Measurements from ENCODE around the gene UBE2D1.

Gene UBE2D1

GRCh38 chr10:58371473-58371872 lies 36.7 kb downstream of the UBE2D1 start:
- no peak overlapping the region for H3K4me3 Mint-ChIP-seq
- DNase-seq = no peak

GRCh38 chr10:58372607-58373441 lies 38.0 kb downstream of the UBE2D1 start:
- no peak overlapping the region for H3K27ac Mint-ChIP-seq
- H3K36me3 Mint-ChIP-seq (ENCODE audit: insufficient read depth) = no peaks in the 10 kb centered on the region
- DNase-seq (no peak), ATAC-seq (replicated peaks) (no peak)
- no peak overlapping the region for H3K4me3 Mint-ChIP-seq
- no peaks in the 10 kb centered on the region for H3K9me3 Mint-ChIP-seq
- H3K27me3 Mint-ChIP-seq = no peaks in the 10 kb centered on the region
- H3K4me1 Mint-ChIP-seq (ENCODE audit: low read depth in 2 of 2) = no peaks in the 10 kb centered on the region

More at GRCh38 chr10:58371473-58371872, 36.7 kb downstream of the UBE2D1 start:
- H3K9me3 Mint-ChIP-seq = no peaks in the 10 kb centered on the region
- no peaks in the 10 kb centered on the region for H3K4me1 Mint-ChIP-seq (ENCODE audit: low read depth in 2 of 2)
- H3K27me3 Mint-ChIP-seq = no peaks in the 10 kb centered on the region
- no peak for ATAC-seq (replicated peaks)
- H3K36me3 Mint-ChIP-seq (ENCODE audit: insufficient read depth) = no peaks in the 10 kb centered on the region
- no peak overlapping the region for H3K27ac Mint-ChIP-seq

DNA sequence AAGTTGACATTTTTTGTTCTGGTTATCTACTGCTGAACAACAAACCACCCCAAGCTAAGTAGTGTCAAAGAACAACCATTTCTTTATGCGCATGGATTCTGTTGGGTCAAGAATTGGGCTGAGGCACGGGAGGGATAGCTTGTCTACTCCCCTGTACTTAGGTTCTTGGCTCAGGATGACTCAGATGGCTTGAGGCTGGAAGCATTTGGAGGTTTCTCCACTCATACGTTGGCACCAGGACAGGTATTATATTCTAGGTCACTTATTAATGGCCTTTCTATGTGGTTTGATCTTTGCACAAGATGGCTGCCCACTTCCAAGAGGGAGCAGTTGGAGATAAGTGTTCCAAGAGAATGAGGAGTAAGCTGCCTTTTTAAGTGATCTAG lies 38.6 kb downstream of the UBE2D1 start:
- DNase-seq (no peak), ATAC-seq (replicated peaks) (no peak)
- H3K27me3 Mint-ChIP-seq = no peaks in the 10 kb centered on the region
- H3K4me1 Mint-ChIP-seq (ENCODE audit: low read depth in 2 of 2) = no peaks in the 10 kb centered on the region
- H3K27ac Mint-ChIP-seq = no peak overlapping the region
- H3K9me3 Mint-ChIP-seq = no peaks in the 10 kb centered on the region
- H3K4me3 Mint-ChIP-seq = no peak overlapping the region
- H3K36me3 Mint-ChIP-seq (ENCODE audit: insufficient read depth) = no peaks in the 10 kb centered on the region

DNA sequence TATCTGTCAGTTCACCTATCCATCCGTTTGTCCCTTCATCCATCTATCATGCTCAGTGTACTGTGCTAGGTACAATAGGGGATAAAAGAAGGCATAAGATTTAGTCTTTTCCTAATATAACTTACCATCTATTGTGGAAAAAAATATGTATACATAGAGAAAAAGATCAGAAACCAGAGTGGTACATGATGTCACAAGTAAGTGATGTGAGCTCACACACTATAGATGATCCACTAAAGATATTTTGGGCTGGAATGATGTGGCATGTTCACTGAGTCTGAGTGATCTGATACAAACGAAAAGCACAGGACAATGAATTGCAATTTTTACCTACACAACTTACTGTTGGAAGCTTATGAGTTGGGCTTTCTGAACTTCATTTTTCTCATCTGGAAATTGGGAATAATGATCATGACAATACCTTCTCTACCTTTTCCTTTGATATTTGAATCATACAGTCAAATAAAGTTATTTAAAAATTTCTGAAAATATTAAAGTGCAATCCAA lies 47.7 kb downstream of the UBE2D1 start:
- DNase-seq (no peak), ATAC-seq (replicated peaks) (no peak)
- Mint-ChIP-seq H3K9me3 (no peaks in the 10 kb centered on the region), H3K27ac (peak overlapping the region in 1 of 2 donors; percentile 19), H3K4me1 (ENCODE audit: low read depth in 2 of 2) (peaks cover 19 to 32% of the 10 kb centered on the region in 2 donors), H3K4me3 (no peak overlapping the region), H3K36me3 (ENCODE audit: insufficient read depth) (peaks cover 19% of the 10 kb centered on the region), H3K27me3 (no peaks in the 10 kb centered on the region)

DNA sequence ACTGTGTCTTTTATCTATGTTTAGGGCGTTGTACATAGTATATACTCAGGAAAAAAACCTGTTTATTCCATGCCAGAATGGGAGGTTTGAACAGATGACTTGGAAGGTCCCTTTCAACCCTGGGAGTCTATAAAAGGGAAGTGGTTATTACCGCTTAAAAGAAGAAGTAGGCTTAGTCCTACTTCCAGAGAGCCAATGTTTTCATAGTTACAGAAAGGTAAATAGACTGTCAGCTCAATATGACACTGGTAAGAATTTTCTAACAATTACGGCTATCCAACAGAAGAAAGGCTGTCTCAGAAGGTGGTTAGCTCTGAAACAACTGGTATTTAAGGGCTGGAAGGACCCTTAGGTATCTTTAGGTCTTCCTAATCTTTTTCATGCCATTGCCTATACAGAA lies 49.3 kb downstream of the UBE2D1 start:
- H3K36me3 Mint-ChIP-seq (ENCODE audit: insufficient read depth) = peaks cover 33% of the 10 kb centered on the region
- peak overlapping the region; percentile 98 to 99 for H3K4me3 Mint-ChIP-seq
- DNase-seq (peak in 1 of 3 experiments; percentile 1), ATAC-seq (replicated peaks) (peak; percentile 55)
- peak overlapping the region; percentile 99 for H3K27ac Mint-ChIP-seq
- peaks cover 19 to 40% of the 10 kb centered on the region in 2 donors for H3K4me1 Mint-ChIP-seq (ENCODE audit: low read depth in 2 of 2)
- no peaks in the 10 kb centered on the region for H3K27me3 Mint-ChIP-seq
- H3K9me3 Mint-ChIP-seq = no peaks in the 10 kb centered on the region

DNA sequence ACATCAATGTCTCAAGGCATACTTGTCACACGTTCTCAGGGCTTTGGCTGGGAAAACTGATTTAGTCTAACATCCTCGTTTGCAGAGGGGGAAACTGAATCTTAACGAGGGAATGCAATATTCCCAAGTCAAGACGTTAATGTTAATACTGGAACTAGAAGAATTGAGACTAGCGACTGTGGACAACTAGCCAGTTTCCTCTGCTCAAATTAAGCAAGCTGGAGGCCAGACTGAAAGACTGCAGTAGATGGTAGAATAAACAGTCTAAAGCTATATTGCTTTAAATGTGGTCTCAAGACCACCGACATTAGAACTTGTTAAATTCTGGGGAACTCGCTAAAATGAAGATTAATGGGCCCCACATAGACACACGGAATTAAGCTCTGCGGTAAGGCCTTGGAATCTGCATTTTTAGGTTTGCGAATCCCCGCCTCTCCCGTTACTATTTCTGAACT lies 49.8 kb downstream of the UBE2D1 start:
- ATAC-seq (replicated peaks) (peak; percentile 0), DNase-seq (peak in 2 of 3 experiments; percentile 3 to 8)
- Mint-ChIP-seq H3K4me3 (peak overlapping the region; percentile 98 to 99), H3K27ac (peak overlapping the region; percentile 99), H3K4me1 (ENCODE audit: low read depth in 2 of 2) (peaks cover 19 to 43% of the 10 kb centered on the region in 2 donors), H3K36me3 (ENCODE audit: insufficient read depth) (peaks cover 38% of the 10 kb centered on the region), H3K9me3 (no peaks in the 10 kb centered on the region), H3K27me3 (no peaks in the 10 kb centered on the region)

GRCh38 chr10:58384999-58385783 lies 50.4 kb downstream of the UBE2D1 start, which contains the start of gene TFAM:
TFAM (plus strand) TSS chr10:58385410; CDS start chr10:58385548, 138 bp downstream.
- Mint-ChIP-seq H3K4me3 (peak within 1 kb of the TSS; percentile 98 to 99), H3K27ac (peak within 1 kb of the TSS; percentile 99), H3K9me3 (no peaks in the 10 kb centered on the region), H3K4me1 (ENCODE audit: low read depth in 2 of 2) (peaks cover 19 to 49% of the 10 kb centered on the region in 2 donors), H3K27me3 (no peaks in the 10 kb centered on the region), H3K36me3 (ENCODE audit: insufficient read depth) (peaks cover 39% of the 10 kb centered on the region)
- ATAC-seq (replicated peaks) = peak; percentile 84
- DNase-seq = peak; percentile 95 to 97 (median 96)

DNA sequence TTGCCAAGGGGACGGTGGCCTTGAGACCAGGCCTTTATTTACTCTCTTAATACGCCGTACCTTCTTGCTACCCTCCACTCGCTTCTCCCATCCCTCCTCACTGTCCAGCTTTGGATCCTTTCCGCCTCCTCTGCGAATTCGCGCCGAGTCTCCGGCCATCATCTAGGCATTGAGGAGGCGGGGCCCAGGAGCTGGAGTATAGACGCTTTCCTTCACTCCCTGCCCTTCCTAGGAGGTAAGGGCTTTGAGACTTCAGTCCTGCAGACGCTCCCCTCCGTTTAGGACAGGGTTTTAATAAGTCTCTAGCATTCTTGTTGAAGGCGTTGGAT lies 50.9 kb downstream of the UBE2D1 start:
- Mint-ChIP-seq H3K9me3 (no peaks in the 10 kb centered on the region), H3K4me1 (ENCODE audit: low read depth in 2 of 2) (peaks cover 19 to 51% of the 10 kb centered on the region in 2 donors), H3K4me3 (peak overlapping the region; percentile 98 to 99), H3K27me3 (no peaks in the 10 kb centered on the region), H3K36me3 (ENCODE audit: insufficient read depth) (peaks cover 45% of the 10 kb centered on the region), H3K27ac (peak overlapping the region; percentile 99)
- no peak for DNase-seq
- ATAC-seq (replicated peaks) = no peak

- Mint-ChIP-seq H3K36me3 (ENCODE audit: insufficient read depth) (peaks cover 76% of the 10 kb centered on the region), H3K27ac (peak overlapping the region in 1 of 2 donors; percentile 38), H3K27me3 (no peaks in the 10 kb centered on the region), H3K4me1 (ENCODE audit: low read depth in 2 of 2) (peaks cover 15 to 53% of the 10 kb centered on the region in 2 donors), H3K9me3 (no peaks in the 10 kb centered on the region), H3K4me3 (no peak overlapping the region)
- DNase-seq (no peak), ATAC-seq (replicated peaks) (no peak)
These were observed 54.2 kb downstream of the UBE2D1 start for GRCh38 chr10:58389024-58389423.

- H3K27ac Mint-ChIP-seq = peak overlapping the region in 1 of 2 donors; percentile 49
These were observed 58.5 kb downstream of the UBE2D1 start for GRCh38 chr10:58393317-58393716.

GRCh38 chr10:58394471-58394870 lies 59.7 kb downstream of the UBE2D1 start:
- H3K36me3 Mint-ChIP-seq (ENCODE audit: insufficient read depth) = peaks cover 73% of the 10 kb centered on the region
- no peak overlapping the region for H3K4me3 Mint-ChIP-seq
- H3K4me1 Mint-ChIP-seq (ENCODE audit: low read depth in 2 of 2) = peaks cover 0 to 18% of the 10 kb centered on the region in 2 donors
- no peaks in the 10 kb centered on the region for H3K27me3 Mint-ChIP-seq
- no peaks in the 10 kb centered on the region for H3K9me3 Mint-ChIP-seq
- ATAC-seq (replicated peaks) = no peak
- H3K27ac Mint-ChIP-seq = no peak overlapping the region
- DNase-seq = no peak

More at GRCh38 chr10:58393317-58393716, 58.5 kb downstream of the UBE2D1 start:
- DNase-seq (no peak), ATAC-seq (replicated peaks) (no peak)
- peaks cover 0 to 24% of the 10 kb centered on the region in 2 donors for H3K4me1 Mint-ChIP-seq (ENCODE audit: low read depth in 2 of 2)
- H3K9me3 Mint-ChIP-seq = no peaks in the 10 kb centered on the region
- peaks cover 85% of the 10 kb centered on the region for H3K36me3 Mint-ChIP-seq (ENCODE audit: insufficient read depth)
- no peak overlapping the region for H3K4me3 Mint-ChIP-seq
- H3K27me3 Mint-ChIP-seq = no peaks in the 10 kb centered on the region

DNA sequence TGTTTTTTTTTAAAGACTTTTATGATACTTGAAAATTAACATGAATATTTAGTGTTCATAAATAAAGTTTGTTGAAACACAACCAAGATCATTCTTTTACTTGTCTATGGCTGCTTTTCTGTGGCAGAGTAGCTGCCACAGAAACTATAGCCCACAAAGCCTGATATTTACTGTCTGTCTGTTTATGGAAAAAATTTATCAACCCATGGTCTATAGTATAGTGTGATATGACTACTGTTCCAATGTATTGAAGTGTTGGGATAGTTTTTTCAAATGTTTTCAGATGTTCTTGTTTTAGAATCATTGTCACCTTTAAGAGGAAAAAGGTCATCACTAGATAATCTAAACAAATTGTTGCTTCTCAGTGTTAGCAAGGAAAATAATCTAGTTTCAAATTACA lies 61.3 kb downstream of the UBE2D1 start:
- ATAC-seq (replicated peaks) (no peak), DNase-seq (no peak)
- H3K27me3 Mint-ChIP-seq = no peaks in the 10 kb centered on the region
- no peak overlapping the region for H3K27ac Mint-ChIP-seq
- no peaks in the 10 kb centered on the region for H3K9me3 Mint-ChIP-seq
- H3K36me3 Mint-ChIP-seq (ENCODE audit: insufficient read depth) = peaks cover 60% of the 10 kb centered on the region
- no peak overlapping the region for H3K4me3 Mint-ChIP-seq
- peaks cover 0 to 8% of the 10 kb centered on the region in 2 donors for H3K4me1 Mint-ChIP-seq (ENCODE audit: low read depth in 2 of 2)

DNA sequence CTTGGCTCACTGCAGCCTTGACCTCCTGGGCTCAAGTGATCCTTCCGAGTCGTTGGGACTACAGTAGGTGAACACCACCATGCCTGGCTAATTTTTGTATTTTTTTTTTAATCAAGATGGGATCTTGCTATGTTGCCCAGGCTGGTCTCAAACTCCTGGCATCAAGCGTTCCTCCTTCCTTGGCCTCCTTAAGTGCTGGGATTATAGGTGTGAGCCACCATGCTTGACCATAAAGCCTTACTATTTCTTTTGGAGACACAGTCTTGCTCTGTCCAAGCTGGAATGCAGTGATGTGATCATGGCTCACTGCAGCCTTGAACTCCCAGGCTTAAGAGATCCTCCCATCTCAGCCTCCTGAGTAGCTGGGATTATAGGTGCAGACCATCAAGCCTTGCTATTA lies 63.0 kb downstream of the UBE2D1 start:
- Mint-ChIP-seq H3K4me3 (no peak overlapping the region), H3K9me3 (no peaks in the 10 kb centered on the region), H3K4me1 (ENCODE audit: low read depth in 2 of 2) (no peaks in the 10 kb centered on the region), H3K36me3 (ENCODE audit: insufficient read depth) (peaks cover 44% of the 10 kb centered on the region), H3K27me3 (no peaks in the 10 kb centered on the region), H3K27ac (no peak overlapping the region)
- DNase-seq (no peak), ATAC-seq (replicated peaks) (no peak)

Measured in effector memory CD8-positive, alpha-beta T cell (primary cell).